RCC 7860 (cell line): ENCODE data around the gene DGKI.

Source experiments
- DNase-seq: peaks from one replicate; pipeline ENCODE4 v3.0.0-alpha.2; 2015; ENCODE audit warnings: low spot score
- FAIRE-seq: peaks from 2 replicates; lab custom pipeline; 2012; peaks lifted over from hg19 to GRCh38; lab: Jason Lieb, UNC

DGKI gene

GRCh38 chr7:137572056-137572784 lies 274.6 kb downstream of the DGKI start:
- no peak for FAIRE-seq

GRCh38 chr7:137564677-137565076 lies 282.1 kb downstream of the DGKI start:
- DNase-seq (no peak), FAIRE-seq (no peak)

More at GRCh38 chr7:137572056-137572784, 274.6 kb downstream of the DGKI start:
- DNase-seq, result no peak

- FAIRE-seq, result no peak
- DNase-seq, result no peak
These were observed 282.8 kb downstream of the DGKI start for GRCh38 chr7:137563981-137564380.

- DNase-seq (peak; percentile 30), FAIRE-seq (no peak)
These were observed 299.3 kb downstream of the DGKI start for GRCh38 chr7:137547485-137547884.

GRCh38 chr7:137546671-137547070 lies 300.1 kb downstream of the DGKI start:
- no peak for FAIRE-seq
- DNase-seq, result no peak

- no peak for DNase-seq
These were observed 300.8 kb downstream of the DGKI start for GRCh38 chr7:137546009-137546408.

GRCh38 chr7:137545059-137545716 lies 301.6 kb downstream of the DGKI start:
- FAIRE-seq, result no peak
- DNase-seq, result no peak

More at GRCh38 chr7:137546009-137546408, 300.8 kb downstream of the DGKI start:
- no peak for FAIRE-seq

- DNase-seq (no peak), FAIRE-seq (no peak)
These were observed 302.2 kb downstream of the DGKI start for GRCh38 chr7:137544453-137545058.

- peak; percentile 88 for DNase-seq
- FAIRE-seq, result peak; percentile 98
These were observed 307.6 kb downstream of the DGKI start for GRCh38 chr7:137539111-137539715.

GRCh38 chr7:137538361-137538762 lies 308.4 kb downstream of the DGKI start:
- DNase-seq (peak; percentile 75), FAIRE-seq (peak; percentile 94)

- DNase-seq (no peak), FAIRE-seq (no peak)
These were observed 311.2 kb downstream of the DGKI start for GRCh38 chr7:137535579-137535978.

- FAIRE-seq (peak; percentile 31), DNase-seq (no peak)
These were observed 315.1 kb downstream of the DGKI start for GRCh38 chr7:137531671-137532070.

- no peak for FAIRE-seq
These were observed 319.1 kb downstream of the DGKI start for GRCh38 chr7:137527634-137528033.

GRCh38 chr7:137523171-137523570 lies 323.6 kb downstream of the DGKI start:
- FAIRE-seq, result no peak
- no peak for DNase-seq

More at GRCh38 chr7:137527634-137528033, 319.1 kb downstream of the DGKI start:
- DNase-seq, result no peak

GRCh38 chr7:137521451-137521850 lies 325.3 kb downstream of the DGKI start:
- DNase-seq, result no peak
- FAIRE-seq, result no peak

GRCh38 chr7:137519947-137520346 lies 326.8 kb downstream of the DGKI start:
- DNase-seq (no peak), FAIRE-seq (peak; percentile 65)

- FAIRE-seq, result no peak
- DNase-seq, result no peak
These were observed 327.5 kb downstream of the DGKI start for GRCh38 chr7:137519181-137519691.

GRCh38 chr7:137513091-137513490 lies 333.7 kb downstream of the DGKI start:
- FAIRE-seq, result no peak

GRCh38 chr7:137507096-137507495 lies 339.7 kb downstream of the DGKI start:
- FAIRE-seq (no peak), DNase-seq (no peak)

More at GRCh38 chr7:137513091-137513490, 333.7 kb downstream of the DGKI start:
- DNase-seq, result no peak

GRCh38 chr7:137506031-137506430 lies 340.7 kb downstream of the DGKI start:
- no peak for FAIRE-seq
- no peak for DNase-seq

- FAIRE-seq (no peak), DNase-seq (no peak)
These were observed 345.2 kb downstream of the DGKI start for GRCh38 chr7:137501562-137501961.
